ENCODE measurements around the gene ADCK2.

DNA sequence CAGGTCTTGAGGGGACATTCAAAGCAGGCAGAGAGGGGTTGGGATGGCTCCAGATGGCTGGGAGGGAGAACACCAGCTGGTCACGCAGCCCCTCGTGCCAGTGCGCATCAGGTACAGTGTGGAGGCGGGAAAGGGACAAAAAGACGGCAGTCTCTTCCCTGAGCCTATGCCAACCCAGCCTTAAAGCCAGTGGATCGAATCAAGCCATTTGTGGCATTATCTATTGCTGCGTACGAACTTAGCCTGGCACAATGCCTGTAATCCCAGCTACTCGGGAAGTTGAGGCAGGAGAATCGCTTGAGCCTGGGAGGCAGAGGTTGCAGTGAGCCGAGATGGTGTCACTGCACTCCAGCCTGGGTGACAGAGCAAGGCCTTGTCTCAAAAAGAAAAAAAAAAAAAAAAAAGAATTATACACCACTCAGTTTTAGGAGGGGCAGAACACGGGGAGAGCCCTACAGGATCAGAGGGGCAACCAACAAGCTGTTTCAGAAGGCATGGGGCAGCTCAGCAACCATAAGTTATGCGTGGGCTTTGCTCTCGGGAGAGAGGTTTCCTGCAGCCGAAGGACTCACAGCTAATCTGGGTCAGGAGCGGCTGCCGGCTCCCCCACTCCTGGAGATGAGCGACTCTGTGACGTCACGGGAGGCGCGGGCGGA, 23.4 kb downstream of the ADCK2 start:
- no peak for TF ChIP-seq POLR2A (IDR thresholded peaks at IDR 0.05)
- TF ChIP-seq, protein P1, sequence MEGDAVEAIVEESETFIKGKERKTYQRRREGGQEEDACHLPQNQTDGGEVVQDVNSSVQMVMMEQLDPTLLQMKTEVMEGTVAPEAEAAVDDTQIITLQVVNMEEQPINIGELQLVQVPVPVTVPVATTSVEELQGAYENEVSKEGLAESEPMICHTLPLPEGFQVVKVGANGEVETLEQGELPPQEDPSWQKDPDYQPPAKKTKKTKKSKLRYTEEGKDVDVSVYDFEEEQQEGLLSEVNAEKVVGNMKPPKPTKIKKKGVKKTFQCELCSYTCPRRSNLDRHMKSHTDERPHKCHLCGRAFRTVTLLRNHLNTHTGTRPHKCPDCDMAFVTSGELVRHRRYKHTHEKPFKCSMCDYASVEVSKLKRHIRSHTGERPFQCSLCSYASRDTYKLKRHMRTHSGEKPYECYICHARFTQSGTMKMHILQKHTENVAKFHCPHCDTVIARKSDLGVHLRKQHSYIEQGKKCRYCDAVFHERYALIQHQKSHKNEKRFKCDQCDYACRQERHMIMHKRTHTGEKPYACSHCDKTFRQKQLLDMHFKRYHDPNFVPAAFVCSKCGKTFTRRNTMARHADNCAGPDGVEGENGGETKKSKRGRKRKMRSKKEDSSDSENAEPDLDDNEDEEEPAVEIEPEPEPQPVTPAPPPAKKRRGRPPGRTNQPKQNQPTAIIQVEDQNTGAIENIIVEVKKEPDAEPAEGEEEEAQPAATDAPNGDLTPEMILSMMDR (IDR thresholded peaks at IDR 0.05) = no peak

All from esophagus squamous epithelium (tissue), 4 donors.